Right kidney (tissue), 1 donor: Measurements from ENCODE around the gene RBBP8NL.

Experiments
- DNase-seq: peaks from one replicate; pipeline ENCODE4 v3.0.0-alpha.2; 2016

Gene RBBP8NL

GRCh38 chr20:62392621-62393334, 34.6 kb downstream of the RBBP8NL start:
- DNase-seq: no peak

DNA sequence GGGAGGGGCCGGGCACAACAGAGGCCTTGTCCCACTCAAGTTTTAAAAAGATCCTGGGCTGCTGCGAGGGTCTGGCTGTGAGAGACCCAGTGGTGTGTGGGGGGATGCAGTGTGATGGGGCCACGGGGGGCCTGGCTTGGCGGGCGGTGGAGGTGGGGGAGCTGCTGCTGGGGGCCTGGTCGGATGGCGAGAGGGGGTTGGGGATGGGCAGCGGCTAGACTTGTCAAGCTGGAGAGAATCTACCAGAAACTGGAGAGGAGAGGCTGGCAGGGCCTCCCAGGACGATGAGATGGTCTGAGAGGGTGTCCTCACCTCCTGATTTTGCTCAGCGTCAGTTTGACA, 35.3 kb downstream of the RBBP8NL start:
- DNase-seq: no peak

DNA sequence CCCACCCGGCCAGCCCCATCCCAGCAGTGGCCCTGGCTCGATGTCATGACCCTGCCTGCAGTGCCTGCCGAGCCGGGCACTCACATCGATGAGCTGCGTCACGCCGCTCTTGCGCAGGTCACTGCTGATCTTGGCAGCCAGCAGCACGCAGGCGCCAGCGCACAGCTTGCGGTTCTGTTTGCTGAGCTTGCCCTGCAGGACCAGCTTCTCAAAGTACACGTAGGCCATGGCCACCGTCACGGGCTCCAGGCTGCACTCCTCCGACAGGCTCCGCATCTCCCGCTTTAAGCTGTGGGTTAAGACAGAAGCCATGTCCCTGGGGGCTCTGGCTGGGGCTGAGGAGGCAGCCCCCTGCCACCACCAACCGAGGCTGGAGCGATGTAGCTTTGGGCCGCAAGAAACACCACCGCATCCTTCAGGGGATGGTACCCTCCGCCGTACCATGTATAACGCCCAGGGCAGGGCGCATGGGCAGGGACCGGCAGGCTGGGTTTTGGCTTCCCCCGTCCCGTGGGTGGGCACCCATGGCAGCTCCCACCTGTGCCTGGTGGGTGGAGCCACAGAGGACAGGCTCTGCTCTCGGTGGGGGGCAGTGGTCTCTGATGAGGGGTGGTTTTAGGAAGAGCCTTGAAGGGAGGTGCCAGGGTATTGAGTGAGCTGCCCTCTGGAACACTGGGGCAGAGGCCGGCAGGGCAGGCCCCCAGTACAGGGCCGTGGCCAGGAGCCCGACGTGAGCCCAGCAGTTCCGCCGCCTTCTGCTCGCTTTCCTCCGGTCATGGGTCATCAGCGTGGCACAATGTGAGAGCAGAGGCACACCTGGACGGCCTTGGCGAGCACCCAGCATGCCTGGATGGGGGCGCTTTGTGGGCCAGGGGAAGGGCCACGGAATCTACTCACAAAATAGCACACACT, 35.9 kb downstream of the RBBP8NL start:
- no peak for DNase-seq

GRCh38 chr20:62390317-62391164, 36.8 kb downstream of the RBBP8NL start:
- DNase-seq: no peak

DNA sequence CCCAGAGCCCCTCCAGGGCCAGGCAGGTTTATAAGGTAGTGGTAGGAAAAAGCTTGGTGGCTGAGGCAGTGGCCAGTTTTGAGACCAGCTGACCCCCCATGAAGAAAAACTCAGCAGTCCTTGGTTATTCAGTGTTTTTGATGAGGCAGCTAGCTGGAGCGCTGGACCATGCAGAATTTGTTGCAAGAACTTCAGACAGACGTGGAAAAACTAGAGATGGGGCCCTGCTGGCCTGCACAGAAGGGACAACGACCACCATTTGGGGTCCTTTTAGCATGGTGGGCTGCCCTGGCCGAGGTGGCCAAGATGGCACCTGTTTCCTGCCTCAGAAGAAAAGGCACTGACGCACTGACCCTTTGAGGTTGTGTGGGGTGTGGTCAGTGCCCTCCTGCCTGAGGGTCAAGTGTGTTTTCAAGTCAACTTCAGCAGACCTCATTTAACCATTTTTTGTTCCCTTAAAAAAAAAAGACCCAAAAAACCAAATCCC, 37.7 kb downstream of the RBBP8NL start:
- no peak for DNase-seq

DNA sequence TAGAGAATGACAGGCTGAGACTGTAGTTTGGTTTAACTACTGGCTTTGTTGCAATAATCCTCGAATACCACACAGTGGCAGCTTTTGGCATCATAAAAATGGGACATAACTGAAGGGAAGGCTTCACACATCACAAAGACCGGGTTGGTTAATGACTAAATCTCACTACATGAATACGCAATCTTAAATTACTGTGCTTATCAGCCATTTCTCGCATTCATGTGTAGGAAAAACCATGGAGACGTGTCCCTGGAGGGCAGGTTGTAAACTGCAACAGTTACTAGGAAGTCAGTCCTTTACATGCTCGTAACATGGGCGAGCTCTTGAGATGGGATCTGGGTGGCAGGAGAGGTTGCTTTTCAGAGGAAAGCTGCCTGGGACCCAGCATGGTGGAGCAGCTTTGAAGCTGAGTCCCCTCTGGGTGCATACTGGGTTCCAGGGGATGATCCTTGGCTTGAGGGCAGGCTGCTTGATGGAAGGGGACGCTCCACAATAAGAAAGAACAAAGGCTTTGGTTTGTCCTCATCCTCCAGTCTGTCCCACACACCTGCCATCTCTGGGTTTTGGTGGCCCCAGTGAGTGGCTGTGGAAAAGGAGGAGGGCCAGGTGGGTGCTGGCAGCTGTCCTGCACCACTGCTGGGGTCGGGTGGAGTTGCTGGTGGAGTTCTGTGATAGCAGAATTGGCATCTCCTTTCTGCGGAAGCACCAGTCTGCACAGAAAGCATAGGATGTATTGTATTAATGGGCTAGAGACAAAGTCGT, 38.3 kb downstream of the RBBP8NL start:
- no peak for DNase-seq

- DNase-seq: no peak
Observed at GRCh38 chr20:62387933-62388635, 39.3 kb downstream of the RBBP8NL start.

DNA sequence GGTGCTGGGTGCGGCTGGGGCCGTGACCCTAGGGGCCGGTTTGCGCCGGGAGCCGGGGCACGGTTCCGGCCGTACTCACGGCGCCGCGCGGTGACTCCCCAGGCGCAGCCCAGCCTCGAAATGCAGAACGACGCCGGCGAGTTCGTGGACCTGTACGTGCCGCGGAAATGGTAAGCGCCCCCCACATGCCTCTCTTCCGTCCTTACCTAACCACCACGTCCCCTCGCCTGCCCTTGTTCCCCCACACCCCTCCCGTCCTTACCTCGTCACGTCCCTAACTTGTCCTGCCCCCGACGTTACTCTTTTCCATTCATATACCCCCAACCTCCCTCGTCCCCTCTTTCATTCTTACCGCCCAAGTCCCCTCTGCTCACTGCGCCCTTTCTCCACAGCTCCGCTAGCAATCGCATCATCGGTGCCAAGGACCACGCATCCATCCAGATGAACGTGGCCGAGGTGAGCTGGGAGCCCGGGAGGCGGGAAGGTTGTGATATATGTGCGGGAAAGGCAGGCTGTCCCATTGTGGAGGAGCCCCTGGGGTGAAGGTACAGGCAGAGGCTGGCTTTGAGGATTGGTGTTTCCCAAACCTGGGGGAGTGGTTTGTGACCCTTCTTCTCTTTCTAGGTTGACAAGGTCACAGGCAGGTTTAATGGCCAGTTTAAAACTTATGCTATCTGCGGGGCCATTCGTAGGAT, 40.0 kb downstream of the RBBP8NL start:
- no peak for DNase-seq

DNA sequence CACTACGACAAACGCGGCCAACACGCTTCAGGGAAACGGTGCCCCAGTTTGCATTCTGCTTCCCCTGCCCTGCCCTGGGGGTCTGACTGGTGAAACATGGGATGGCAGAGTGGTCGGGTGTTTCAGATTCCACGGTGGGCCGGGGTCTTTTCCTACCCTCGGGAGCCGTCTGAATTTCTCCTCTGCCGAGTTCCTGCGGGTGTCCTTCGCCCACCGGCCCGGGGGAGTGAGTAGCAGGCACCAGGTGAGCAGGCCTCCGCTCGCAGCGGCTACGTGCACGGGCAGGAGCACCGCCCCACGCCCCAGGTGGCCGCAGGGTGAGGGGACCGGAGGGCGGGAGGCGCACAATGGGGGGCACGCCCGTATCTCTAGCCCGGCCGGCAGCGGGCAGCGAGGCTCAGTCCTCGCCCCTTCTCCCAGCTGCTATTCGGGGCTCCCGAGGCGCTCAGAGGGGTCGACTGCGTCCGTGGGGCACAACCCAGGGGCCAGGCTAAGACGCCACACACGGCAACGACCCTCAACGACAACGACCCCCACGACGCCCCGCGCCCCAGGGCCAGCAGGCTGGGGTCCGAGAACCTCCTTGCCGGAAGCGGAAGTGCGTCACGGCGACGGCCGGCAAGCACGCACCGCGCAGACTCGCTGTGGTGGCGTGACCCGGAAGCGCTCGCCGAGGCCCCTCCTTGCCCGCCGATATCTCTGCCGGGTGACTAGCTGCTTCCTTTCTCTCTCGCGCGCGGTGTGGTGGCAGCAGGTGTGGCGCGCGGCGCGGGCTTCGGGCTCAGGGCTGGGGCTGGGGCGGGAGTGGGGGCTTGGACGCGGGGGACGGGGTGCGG, 40.7 kb downstream of the RBBP8NL start, which contains the start of gene RPS21:
RPS21 (plus strand) TSS at position 721 of the 836 bp plus-strand sequence. CDS start 236 bp downstream, outside the sequence.
- peak; percentile 84 for DNase-seq

GRCh38 chr20:62382306-62383198, 44.8 kb downstream of the RBBP8NL start:
- peak; percentile 63 for DNase-seq

DNA sequence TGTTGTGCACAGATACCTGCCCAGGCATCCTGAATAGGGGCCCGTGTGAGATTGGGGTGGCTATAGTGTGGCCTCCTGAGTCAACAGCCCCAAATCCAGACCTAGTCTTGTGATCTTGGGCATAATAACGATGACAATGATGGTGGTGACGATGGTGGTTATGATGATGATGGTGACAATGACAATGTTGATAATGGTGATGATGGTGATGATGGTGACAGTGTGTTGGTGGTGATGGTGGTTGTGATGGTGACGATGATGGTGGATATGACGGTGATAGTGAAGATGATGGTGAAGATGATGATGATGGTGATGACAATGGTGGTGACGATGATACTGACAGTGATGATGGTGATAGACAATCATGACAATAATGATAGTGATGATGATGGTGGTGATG, 45.5 kb downstream of the RBBP8NL start:
- DNase-seq: no peak

- no peak for DNase-seq
Observed at GRCh38 chr20:62381202-62381797, 46.0 kb downstream of the RBBP8NL start.

GRCh38 chr20:62378215-62378614, 49.1 kb downstream of the RBBP8NL start:
- no peak for DNase-seq

GRCh38 chr20:62377615-62378178, 49.6 kb downstream of the RBBP8NL start:
- DNase-seq: peak; percentile 25

GRCh38 chr20:62377064-62377461, 50.3 kb downstream of the RBBP8NL start:
- no peak for DNase-seq

- peak; percentile 75 for DNase-seq
Observed at GRCh38 chr20:62376112-62377063, 51.0 kb downstream of the RBBP8NL start.
